Left ventricle myocardium inferior (tissue), 1 donor: Measurements from ENCODE around the gene ORM2. TPM values are rescaled to one million over a fixed set of nuclear protein-coding genes. Genes with fewer than 3 reads are reported as not detected.

Experiments used
- DNase-seq: peaks from one replicate; pipeline ENCODE4 v3.0.0-alpha.2; 2020
- H3K27ac ChIP-seq: fragments of 200-600 bp; replicated peaks from 2 replicates; pipeline ENCODE4 v1.8.0; 2021
- H3K27me3 ChIP-seq: fragments of 200-600 bp; 2 replicates; pipeline ENCODE4 v1.8.0; 2021; ENCODE audit warnings: low read depth
- H3K36me3 ChIP-seq: fragments of 200-600 bp; 2 replicates; pipeline ENCODE4 v1.8.0; 2021
- H3K4me1 ChIP-seq: fragments of 200-600 bp; 2 replicates; pipeline ENCODE4 v1.8.0; 2021
- H3K4me3 ChIP-seq: fragments of 200-600 bp; 2 replicates; pipeline ENCODE4 v1.8.0; 2021; ENCODE audit warnings: mild to moderate bottlenecking, moderate library complexity
- H3K9me3 ChIP-seq: fragments of 200-600 bp; replicated peaks from 2 replicates; pipeline ENCODE4 v1.8.0; 2021
- intact Hi-C: fragments of 100-400 bp; cut with micrococcal nuclease; formaldehyde crosslinking; loops from one replicate; pipeline ENCODE4 v1.11.0; 2022
- total RNA-seq: library from RNA; stranded (reverse); fragmentation: NEBNext Ultra II Directional; extraction: Animal tissue kit (Norgen Biotek cat#: 25700); gene quantifications from one replicate; pipeline ENCODE4 v1.2.1, GENCODE V29; 2021
- TF ChIP-seq, protein P1 (sequence below): fragments of 200-600 bp; IDR thresholded peaks from 2 replicates; pipeline ENCODE4 v1.8.0; 2021; ENCODE audit warnings: antibody characterized with exemption, mild to moderate bottlenecking, borderline replicate concordance
- donor health status: DM: no; HTN: yes; CAD: no; lungs with severe emphysema.

Gene ORM2
- total RNA-seq, 1 donor from 2014 or later, result not detected

DNA sequence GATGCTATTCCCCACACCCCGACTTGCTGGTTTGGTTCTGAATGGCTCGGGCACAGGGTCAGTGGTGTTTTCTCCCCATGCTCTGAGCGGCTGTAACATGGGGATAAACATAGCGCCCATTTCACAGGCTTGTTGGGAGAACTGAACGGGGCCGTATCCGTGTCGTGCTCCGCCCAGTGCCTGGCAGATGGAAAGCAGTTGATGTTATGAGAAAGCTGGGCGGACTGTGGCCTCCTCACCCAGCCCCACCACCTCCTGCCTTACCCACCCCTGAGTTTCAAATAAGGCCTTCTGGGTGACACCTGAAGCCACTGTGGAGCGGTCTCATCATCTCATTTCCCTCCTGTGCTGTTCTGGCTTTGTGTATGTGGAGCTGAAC is 14.5 kb downstream of the ORM2 start:
- Histone ChIP-seq H3K9me3 (no peaks in the 10 kb centered on the region), H3K27me3 (no peaks in the 10 kb centered on the region), H3K4me3 (no peak overlapping the region), H3K36me3 (peaks cover 89% of the 10 kb centered on the region), H3K27ac (no peak overlapping the region), H3K4me1 (peaks cover 7% of the 10 kb centered on the region)
- no peak for DNase-seq
- intact Hi-C loops, result no loop called here
- TF ChIP-seq, protein P1, sequence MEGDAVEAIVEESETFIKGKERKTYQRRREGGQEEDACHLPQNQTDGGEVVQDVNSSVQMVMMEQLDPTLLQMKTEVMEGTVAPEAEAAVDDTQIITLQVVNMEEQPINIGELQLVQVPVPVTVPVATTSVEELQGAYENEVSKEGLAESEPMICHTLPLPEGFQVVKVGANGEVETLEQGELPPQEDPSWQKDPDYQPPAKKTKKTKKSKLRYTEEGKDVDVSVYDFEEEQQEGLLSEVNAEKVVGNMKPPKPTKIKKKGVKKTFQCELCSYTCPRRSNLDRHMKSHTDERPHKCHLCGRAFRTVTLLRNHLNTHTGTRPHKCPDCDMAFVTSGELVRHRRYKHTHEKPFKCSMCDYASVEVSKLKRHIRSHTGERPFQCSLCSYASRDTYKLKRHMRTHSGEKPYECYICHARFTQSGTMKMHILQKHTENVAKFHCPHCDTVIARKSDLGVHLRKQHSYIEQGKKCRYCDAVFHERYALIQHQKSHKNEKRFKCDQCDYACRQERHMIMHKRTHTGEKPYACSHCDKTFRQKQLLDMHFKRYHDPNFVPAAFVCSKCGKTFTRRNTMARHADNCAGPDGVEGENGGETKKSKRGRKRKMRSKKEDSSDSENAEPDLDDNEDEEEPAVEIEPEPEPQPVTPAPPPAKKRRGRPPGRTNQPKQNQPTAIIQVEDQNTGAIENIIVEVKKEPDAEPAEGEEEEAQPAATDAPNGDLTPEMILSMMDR, result no peak

DNA sequence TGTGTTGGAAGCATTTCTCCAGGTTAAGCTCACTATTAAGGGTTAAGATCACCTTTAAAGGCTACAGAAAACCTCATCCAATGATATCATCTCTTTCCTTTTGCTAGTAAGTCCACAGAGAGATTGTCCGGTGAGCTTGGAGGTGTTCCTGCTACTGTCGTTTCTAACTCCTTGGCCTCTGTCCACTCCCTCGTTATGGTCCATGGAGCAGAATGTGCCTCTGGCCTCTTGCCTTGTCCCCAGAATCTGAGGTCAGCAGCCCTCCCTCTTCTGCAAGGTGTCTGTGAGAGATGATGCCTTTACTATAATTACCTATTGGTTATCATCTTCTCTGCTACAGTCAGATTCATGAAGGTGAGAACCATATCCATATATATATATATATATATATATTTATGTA is 15.0 kb downstream of the ORM2 start:
- Histone ChIP-seq H3K4me3 (no peak overlapping the region), H3K9me3 (no peaks in the 10 kb centered on the region), H3K4me1 (peaks cover 10% of the 10 kb centered on the region), H3K36me3 (peaks cover 91% of the 10 kb centered on the region), H3K27ac (no peak overlapping the region), H3K27me3 (no peaks in the 10 kb centered on the region)
- DNase-seq, result no peak
- intact Hi-C loops, result no loop called here
- TF ChIP-seq, protein P1, result no peak

DNA sequence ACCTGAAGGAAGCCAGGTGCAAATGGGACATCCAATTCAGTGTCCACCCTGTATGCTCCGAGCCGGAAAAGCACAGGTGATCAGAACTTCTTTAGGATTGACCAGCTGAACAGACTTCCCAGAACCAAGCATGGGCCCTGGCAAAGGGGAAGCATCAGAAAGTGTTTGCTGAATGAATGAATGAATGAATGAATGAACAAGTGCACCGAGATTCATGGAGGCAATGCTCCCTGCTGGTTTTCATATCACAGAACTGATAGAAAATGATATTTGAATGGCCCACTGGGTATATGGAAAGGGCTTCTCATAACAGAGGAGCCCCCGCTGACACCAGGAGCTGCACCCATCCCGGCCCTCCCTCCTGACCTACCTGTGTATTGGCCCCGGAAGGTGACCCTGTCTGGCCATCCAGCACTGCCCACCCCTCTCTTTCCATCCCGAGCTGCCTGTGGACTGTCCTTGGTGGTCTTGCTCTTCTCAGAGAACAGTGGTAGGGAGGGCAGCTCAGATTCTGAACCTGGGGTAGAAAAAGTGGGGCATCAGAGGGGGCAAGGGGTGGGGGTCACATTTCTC is 15.9 kb downstream of the ORM2 start:
- intact Hi-C loops, result no loop called here
- no peak overlapping the region for H3K27ac ChIP-seq
- TF ChIP-seq, protein P1, result no peak

DNA sequence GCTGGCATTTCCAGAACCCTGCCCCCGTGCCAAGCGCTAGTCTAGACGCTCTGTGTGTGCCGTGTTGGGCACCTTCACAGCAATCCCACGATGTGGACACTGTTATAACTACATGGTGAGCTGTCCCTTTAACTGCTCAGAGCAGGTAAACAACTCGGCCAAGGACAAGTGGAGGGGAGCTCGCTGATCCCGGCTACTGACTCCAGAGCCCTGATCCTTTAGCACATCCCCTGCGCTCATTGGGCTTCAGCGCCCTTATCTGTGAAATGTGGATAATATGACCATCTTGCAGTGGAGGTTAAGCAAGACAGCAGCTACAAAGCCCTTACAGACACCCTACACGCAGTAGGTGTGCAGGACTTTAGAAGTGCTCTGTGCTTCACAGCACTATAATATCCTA is 16.5 kb downstream of the ORM2 start:
- H3K27ac ChIP-seq, result no peak overlapping the region
- peaks cover 92% of the 10 kb centered on the region for H3K36me3 ChIP-seq
- no peaks in the 10 kb centered on the region for H3K9me3 ChIP-seq
- intact Hi-C loops, result no loop called here
- H3K4me3 ChIP-seq, result no peak overlapping the region
- H3K4me1 ChIP-seq, result peaks cover 10% of the 10 kb centered on the region
- TF ChIP-seq, protein P1, result no peak
- no peaks in the 10 kb centered on the region for H3K27me3 ChIP-seq
- no peak for DNase-seq

More for the DNA sequence above, 15.9 kb downstream of the ORM2 start:
- DNase-seq, result no peak
- peaks cover 92% of the 10 kb centered on the region for H3K36me3 ChIP-seq
- no peaks in the 10 kb centered on the region for H3K9me3 ChIP-seq
- no peaks in the 10 kb centered on the region for H3K27me3 ChIP-seq
- no peak overlapping the region for H3K4me3 ChIP-seq
- H3K4me1 ChIP-seq, result peaks cover 10% of the 10 kb centered on the region

DNA sequence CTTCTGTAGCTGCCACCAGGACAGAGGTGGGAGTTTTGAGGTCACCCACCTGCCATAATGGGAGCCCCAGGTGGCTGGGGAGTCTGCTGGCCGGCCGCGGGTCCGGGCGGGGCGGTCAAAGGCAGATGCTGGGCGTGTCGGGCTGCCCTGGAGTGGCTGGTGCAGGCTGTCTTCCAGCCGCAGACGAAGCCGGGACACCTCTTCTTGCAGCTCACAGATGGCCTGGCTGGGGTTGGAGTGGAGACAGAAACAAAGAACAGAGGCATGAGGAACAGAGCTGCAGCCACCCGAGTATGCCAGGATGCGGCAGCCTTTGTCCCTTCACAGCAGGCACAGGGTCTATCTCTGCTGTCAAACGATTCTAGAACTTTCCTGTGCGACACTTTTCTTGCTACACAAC is 18.0 kb downstream of the ORM2 start:
- H3K4me3 ChIP-seq, result no peak overlapping the region
- TF ChIP-seq, protein P1, result no peak
- no peak overlapping the region for H3K27ac ChIP-seq
- H3K36me3 ChIP-seq, result peaks cover 88% of the 10 kb centered on the region
- no peaks in the 10 kb centered on the region for H3K9me3 ChIP-seq
- intact Hi-C loops, result no loop called here
- H3K27me3 ChIP-seq, result no peaks in the 10 kb centered on the region
- peaks cover 10% of the 10 kb centered on the region for H3K4me1 ChIP-seq
- no peak for DNase-seq
